Measurements from ENCODE around the gene PHOX2B. TPM values are rescaled to one million over a fixed set of nuclear protein-coding genes. Genes with fewer than 3 reads are reported as not detected.

The PHOX2B gene
- total RNA-seq, 1 donor from 2014 or later = not detected

DNA sequence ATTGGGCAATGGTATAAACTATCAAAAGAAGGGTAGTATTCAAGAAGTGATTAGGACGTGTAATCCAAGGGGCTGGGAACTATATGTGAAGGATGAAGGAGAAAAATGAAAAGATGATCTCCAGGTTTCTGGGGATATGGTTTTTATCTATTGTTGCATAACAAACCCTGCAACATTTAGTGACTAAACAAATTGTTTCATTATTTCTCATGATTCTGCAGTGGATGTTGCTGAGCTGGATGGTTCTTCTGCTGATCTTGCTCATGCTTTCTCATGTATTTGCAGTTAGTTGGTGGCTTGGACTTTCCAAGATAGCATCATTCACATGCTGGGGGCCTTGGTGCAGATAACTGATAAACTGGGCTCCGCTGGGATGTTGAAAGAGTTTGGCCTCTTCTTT lies 29.1 kb downstream of the PHOX2B start:
- Histone ChIP-seq H4K20me1 (ENCODE audit: insufficient read depth, low read length) (no peaks in the 10 kb centered on the region), H3K27ac (ENCODE audit: low read depth, low read length) (no peak overlapping the region), H3K9me3 (ENCODE audit: insufficient read depth, low read depth, low read length) (no peaks in the 10 kb centered on the region), H2AFZ (ENCODE audit: low read depth, low read length) (no peak overlapping the region), H3K4me3 (ENCODE audit: insufficient read depth, low read depth, low read length) (no peak overlapping the region), H3K4me1 (ENCODE audit: insufficient read depth, low read length) (no peaks in the 10 kb centered on the region), H3K4me2 (ENCODE audit: low read length) (peak overlapping the region; percentile 24), H3K27me3 (ENCODE audit: insufficient read depth, low read length) (no peaks in the 10 kb centered on the region), H3K9ac (ENCODE audit: low read length) (no peak overlapping the region), H3K36me3 (ENCODE audit: insufficient read depth, low read length) (no peaks in the 10 kb centered on the region), H3K79me2 (ENCODE audit: insufficient read depth, low read length) (no peaks in the 10 kb centered on the region)
- TF ChIP-seq, protein P1, sequence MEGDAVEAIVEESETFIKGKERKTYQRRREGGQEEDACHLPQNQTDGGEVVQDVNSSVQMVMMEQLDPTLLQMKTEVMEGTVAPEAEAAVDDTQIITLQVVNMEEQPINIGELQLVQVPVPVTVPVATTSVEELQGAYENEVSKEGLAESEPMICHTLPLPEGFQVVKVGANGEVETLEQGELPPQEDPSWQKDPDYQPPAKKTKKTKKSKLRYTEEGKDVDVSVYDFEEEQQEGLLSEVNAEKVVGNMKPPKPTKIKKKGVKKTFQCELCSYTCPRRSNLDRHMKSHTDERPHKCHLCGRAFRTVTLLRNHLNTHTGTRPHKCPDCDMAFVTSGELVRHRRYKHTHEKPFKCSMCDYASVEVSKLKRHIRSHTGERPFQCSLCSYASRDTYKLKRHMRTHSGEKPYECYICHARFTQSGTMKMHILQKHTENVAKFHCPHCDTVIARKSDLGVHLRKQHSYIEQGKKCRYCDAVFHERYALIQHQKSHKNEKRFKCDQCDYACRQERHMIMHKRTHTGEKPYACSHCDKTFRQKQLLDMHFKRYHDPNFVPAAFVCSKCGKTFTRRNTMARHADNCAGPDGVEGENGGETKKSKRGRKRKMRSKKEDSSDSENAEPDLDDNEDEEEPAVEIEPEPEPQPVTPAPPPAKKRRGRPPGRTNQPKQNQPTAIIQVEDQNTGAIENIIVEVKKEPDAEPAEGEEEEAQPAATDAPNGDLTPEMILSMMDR (IDR thresholded peaks at IDR 0.05; ENCODE audit: insufficient read depth, low read depth, low read length) = no peak
- no peak for TF ChIP-seq EZH2 (IDR thresholded peaks at IDR 0.05; ENCODE audit: insufficient read depth, low read length)
- no peak for DNase-seq (ENCODE audit: low read depth)
- H3K4me3 Mint-ChIP-seq (ENCODE audit: unreplicated experiment) = no peak overlapping the region
- peaks cover 5% of the 10 kb centered on the region for H3K27me3 Mint-ChIP-seq (ENCODE audit: low read depth, unreplicated experiment)
- no peak for FAIRE-seq
- peaks cover 10% of the 10 kb centered on the region for H3K4me1 Mint-ChIP-seq (ENCODE audit: low read depth, unreplicated experiment)
- H3K36me3 Mint-ChIP-seq (ENCODE audit: low read depth, unreplicated experiment) = no peaks in the 10 kb centered on the region
- no peak overlapping the region for H3K27ac Mint-ChIP-seq (ENCODE audit: unreplicated experiment)
- peaks cover 3% of the 10 kb centered on the region for H3K9me3 Mint-ChIP-seq (ENCODE audit: unreplicated experiment)

DNA sequence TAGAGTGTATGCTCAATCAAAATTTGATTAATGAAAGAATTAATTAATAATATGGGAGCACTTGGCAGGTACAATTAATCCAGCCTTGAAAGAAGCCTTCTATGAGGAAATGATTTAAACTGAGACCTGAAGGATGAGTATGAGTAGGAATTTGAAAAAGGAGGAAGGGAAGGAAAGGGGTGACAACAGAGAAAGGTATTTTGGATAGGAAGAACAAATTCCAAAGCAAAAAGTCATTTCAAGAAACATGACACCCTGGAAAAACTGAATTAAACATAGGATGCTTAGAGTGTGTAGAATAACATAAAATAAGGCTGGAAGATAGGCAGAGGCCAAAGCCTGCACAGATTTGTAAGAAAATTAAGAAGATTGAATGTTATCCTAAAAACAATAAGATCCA lies 29.6 kb downstream of the PHOX2B start:
- Mint-ChIP-seq H3K27me3 (ENCODE audit: low read depth, unreplicated experiment) (peaks cover 5% of the 10 kb centered on the region), H3K9me3 (ENCODE audit: unreplicated experiment) (peaks cover 3% of the 10 kb centered on the region), H3K4me3 (ENCODE audit: unreplicated experiment) (no peak overlapping the region), H3K4me1 (ENCODE audit: low read depth, unreplicated experiment) (peaks cover 10% of the 10 kb centered on the region), H3K27ac (ENCODE audit: unreplicated experiment) (no peak overlapping the region), H3K36me3 (ENCODE audit: low read depth, unreplicated experiment) (no peaks in the 10 kb centered on the region)
- no peaks in the 10 kb centered on the region for H3K9me3 ChIP-seq (ENCODE audit: insufficient read depth, low read depth, low read length)
- no peak overlapping the region for H3K4me3 ChIP-seq (ENCODE audit: insufficient read depth, low read depth, low read length)
- no peaks in the 10 kb centered on the region for H3K27me3 ChIP-seq (ENCODE audit: insufficient read depth, low read length)
- DNase-seq (ENCODE audit: low read depth) = peak; percentile 54
- H3K27ac ChIP-seq (ENCODE audit: low read depth, low read length) = no peak overlapping the region
- peak overlapping the region; percentile 24 for H3K4me2 ChIP-seq (ENCODE audit: low read length)
- H3K4me1 ChIP-seq (ENCODE audit: insufficient read depth, low read length) = no peaks in the 10 kb centered on the region
- no peaks in the 10 kb centered on the region for H3K79me2 ChIP-seq (ENCODE audit: insufficient read depth, low read length)
- TF ChIP-seq EZH2 (IDR thresholded peaks at IDR 0.05; ENCODE audit: insufficient read depth, low read length) = no peak
- no peaks in the 10 kb centered on the region for H4K20me1 ChIP-seq (ENCODE audit: insufficient read depth, low read length)
- H2AFZ ChIP-seq (ENCODE audit: low read depth, low read length) = no peak overlapping the region
- FAIRE-seq = no peak
- no peak overlapping the region for H3K9ac ChIP-seq (ENCODE audit: low read length)
- no peaks in the 10 kb centered on the region for H3K36me3 ChIP-seq (ENCODE audit: insufficient read depth, low read length)

DNA sequence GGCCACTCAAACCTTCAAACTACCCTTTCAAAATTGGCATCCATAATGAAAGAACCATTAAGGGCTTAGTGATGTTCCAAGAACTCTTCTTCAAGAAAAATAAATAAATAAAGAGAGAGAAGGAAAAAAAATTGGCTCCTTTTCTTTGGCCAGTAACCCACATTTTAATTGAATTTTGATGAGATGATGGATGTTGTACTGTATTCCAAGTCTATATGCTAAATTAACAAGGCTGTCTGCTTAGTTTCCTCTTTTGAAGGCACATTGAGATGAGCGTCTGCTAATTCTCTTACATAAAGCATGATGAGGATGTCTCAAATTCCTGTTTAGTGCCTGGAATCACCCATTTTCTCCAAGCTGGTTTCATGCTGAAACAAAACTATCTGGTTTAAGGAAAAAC lies 33.4 kb downstream of the PHOX2B start:
- TF ChIP-seq, protein P1 (IDR thresholded peaks at IDR 0.05; ENCODE audit: insufficient read depth, low read depth, low read length) = no peak
- no peak for TF ChIP-seq EZH2 (IDR thresholded peaks at IDR 0.05; ENCODE audit: insufficient read depth, low read length)
- peaks cover 10% of the 10 kb centered on the region for H3K4me1 Mint-ChIP-seq (ENCODE audit: low read depth, unreplicated experiment)
- H3K4me3 Mint-ChIP-seq (ENCODE audit: unreplicated experiment) = no peak overlapping the region
- no peak for FAIRE-seq
- no peaks in the 10 kb centered on the region for H3K9me3 Mint-ChIP-seq (ENCODE audit: unreplicated experiment)
- no peaks in the 10 kb centered on the region for H3K36me3 ChIP-seq (ENCODE audit: insufficient read depth, low read length)
- no peaks in the 10 kb centered on the region for H3K9me3 ChIP-seq (ENCODE audit: insufficient read depth, low read depth, low read length)
- no peak overlapping the region for H3K27ac ChIP-seq (ENCODE audit: low read depth, low read length)
- peaks cover 2% of the 10 kb centered on the region for H3K27me3 Mint-ChIP-seq (ENCODE audit: low read depth, unreplicated experiment)
- no peak overlapping the region for H3K4me3 ChIP-seq (ENCODE audit: insufficient read depth, low read depth, low read length)
- H3K27me3 ChIP-seq (ENCODE audit: insufficient read depth, low read length) = no peaks in the 10 kb centered on the region
- DNase-seq (ENCODE audit: low read depth) = no peak
- H3K27ac Mint-ChIP-seq (ENCODE audit: unreplicated experiment) = no peak overlapping the region
- H3K9ac ChIP-seq (ENCODE audit: low read length) = no peak overlapping the region
- no peaks in the 10 kb centered on the region for H3K79me2 ChIP-seq (ENCODE audit: insufficient read depth, low read length)
- H4K20me1 ChIP-seq (ENCODE audit: insufficient read depth, low read length) = no peaks in the 10 kb centered on the region
- H3K36me3 Mint-ChIP-seq (ENCODE audit: low read depth, unreplicated experiment) = no peaks in the 10 kb centered on the region
- no peak overlapping the region for H3K4me2 ChIP-seq (ENCODE audit: low read length)
- H3K4me1 ChIP-seq (ENCODE audit: insufficient read depth, low read length) = no peaks in the 10 kb centered on the region
- no peak overlapping the region for H2AFZ ChIP-seq (ENCODE audit: low read depth, low read length)

All from astrocyte (in vitro differentiated cells and primary cell).